Adrenal gland (tissue), 5 donors: ENCODE results near the gene KCNA2.

ENCODE experiments used
- CTCF ChIP-seq, 6 experiments: fragments of 450-650 bp in 4 of 6; fragments of 200-600 bp in 2 of 6; sonication (generic) in 1 of 6; IDR thresholded peaks; 1 replicate in 5 of 6; 2 replicates in 1 of 6; pipeline versions ENCODE4 v1.5.1 to v1.8.0; 2016 to 2021; ENCODE audit warnings: antibody characterized with exemption in 6 of 6, mild to moderate bottlenecking in 2 of 6, moderate library complexity in 1 of 6
- POLR2A ChIP-seq, 2 donors: fragments of 450-650 bp; IDR thresholded peaks; one replicate each; pipeline ENCODE4 v1.6.1; 2017; ENCODE audit warnings: antibody characterized with exemption in 2 of 2, mild to moderate bottlenecking in 2 of 2, moderate library complexity in 1 of 2
- donor health status: DM: no; HTN: no; CAD: no.

GRCh38 chr1:110596312-110596711 lies 9.8 kb downstream of the KCNA2 start:
- no peak for TF ChIP-seq CTCF (IDR thresholded peaks at IDR 0.05)
- TF ChIP-seq POLR2A (IDR thresholded peaks at IDR 0.05), result no peak
